DND-41 (cell line): Measurements from ENCODE around the gene FAM3D.
A peak's percentile ranks its signal among the peaks of the same experiment; 100 is the strongest.

Experiments
- ATAC-seq: fragments of 200-7000 bp; cut with Tn5 transposase; 3 replicates; pipeline ENCODE4 v1.9.1; 2021; ENCODE audit warnings: low read depth; ENCODE audit not compliant: insufficient read depth
- DNase-seq: peaks from one replicate; pipeline ENCODE4 v3.0.0-alpha.2; 2020
- H2AFZ ChIP-seq: 2 replicates; pipeline ENCODE4 v1.6.0; 2012; ENCODE audit warnings: low read depth, low read length
- H3K27ac ChIP-seq: 2 replicates; pipeline ENCODE4 v1.5.1; 2012; ENCODE audit warnings: low read length, inconsistent platforms
- H3K27me3 ChIP-seq: fragments of 200-600 bp; sonication (generic); 2 replicates; pipeline ENCODE4 v1.6.0; 2012; ENCODE audit warnings: low read length, mild to moderate bottlenecking, inconsistent platforms; ENCODE audit not compliant: insufficient read depth, poor library complexity
- H3K36me3 ChIP-seq: 2 replicates; pipeline ENCODE4 v1.5.1; 2012; ENCODE audit warnings: low read length, inconsistent platforms; ENCODE audit not compliant: insufficient read depth
- H3K4me1 ChIP-seq: 2 replicates; pipeline ENCODE4 v1.5.1; 2012; ENCODE audit warnings: mild to moderate bottlenecking, low read length; ENCODE audit not compliant: insufficient read depth
- H3K4me2 ChIP-seq: 2 replicates; pipeline ENCODE4 v1.6.0; 2012; ENCODE audit warnings: mild to moderate bottlenecking, moderate library complexity, low read length, inconsistent platforms; ENCODE audit not compliant: insufficient read depth
- H3K4me3 ChIP-seq, 2 experiments: fragments of 200-600 bp in 1 of 2; shearing (Covaris generic) in 1 of 2; 2 replicates each; pipeline ENCODE4 v1.5.1; 2012 to 2016; ENCODE audit warnings: inconsistent platforms in 2 of 2, low read length in 2 of 2, mild to moderate bottlenecking in 2 of 2, low read depth in 1 of 2, moderate library complexity in 1 of 2
- H3K79me2 ChIP-seq: 2 replicates; pipeline ENCODE4 v1.6.0; 2012; ENCODE audit warnings: low read length, inconsistent platforms; ENCODE audit not compliant: insufficient read depth
- H3K9ac ChIP-seq: 2 replicates; pipeline ENCODE4 v1.6.0; 2012; ENCODE audit warnings: low read depth, mild to moderate bottlenecking, inconsistent platforms, low read length, moderate library complexity
- H3K9me3 ChIP-seq: 2 replicates; pipeline ENCODE4 v1.5.1; 2012; ENCODE audit warnings: low read length, moderate library complexity, mild to moderate bottlenecking, inconsistent platforms; ENCODE audit not compliant: insufficient read depth, severe bottlenecking
- H4K20me1 ChIP-seq: 2 replicates; pipeline ENCODE4 v1.6.0; 2012; ENCODE audit warnings: low read length; ENCODE audit not compliant: insufficient read depth
- EZH2 ChIP-seq: IDR thresholded peaks from 3 replicates; pipeline ENCODE4 v1.6.1; 2012; ENCODE audit warnings: borderline replicate concordance, low read depth, mild to moderate bottlenecking, moderate library complexity, low read length, inconsistent platforms; ENCODE audit not compliant: severe bottlenecking
- TF ChIP-seq, protein P1 (sequence below): IDR thresholded peaks from 2 replicates; pipeline ENCODE4 v1.5.1; 2012; ENCODE audit warnings: borderline replicate concordance, low read length, moderate library complexity, mild to moderate bottlenecking; ENCODE audit not compliant: poor library complexity, severe bottlenecking; ENCODE audit errors: extremely low read depth

The FAM3D gene

DNA sequence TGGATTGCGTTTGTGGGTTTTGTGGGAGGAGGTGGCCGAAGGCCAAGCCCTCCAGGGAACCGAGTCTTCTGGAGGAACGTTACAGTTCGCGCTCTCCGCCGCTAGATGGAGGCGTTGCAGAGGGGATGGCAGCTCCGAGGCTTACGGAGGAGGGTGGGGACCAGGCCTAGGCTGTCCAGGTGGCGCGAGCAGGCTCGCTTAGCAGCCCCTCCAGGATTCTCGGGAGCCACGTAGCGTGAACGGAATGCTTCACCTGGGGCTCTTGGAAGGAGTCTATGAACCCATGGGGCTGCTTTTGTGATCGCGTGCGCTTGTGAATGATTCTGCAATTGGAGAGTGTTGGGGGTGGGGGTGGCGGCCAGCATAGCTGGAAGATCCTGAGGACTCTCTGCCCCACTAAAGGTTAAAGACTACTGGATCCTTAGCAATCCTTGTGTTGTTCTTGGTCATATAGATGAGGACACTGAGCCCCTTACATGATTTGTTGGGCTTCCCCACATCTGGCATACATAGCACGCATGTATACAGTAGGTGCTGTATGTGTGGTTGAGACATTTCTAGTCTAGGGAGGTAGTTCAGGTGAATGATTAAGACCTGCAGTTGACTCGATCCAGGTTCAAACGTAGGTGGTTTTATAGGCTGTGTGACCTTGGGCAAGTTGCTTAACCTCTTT lies 25.7 kb downstream of the FAM3D start:
- no peak overlapping the region for H3K9ac ChIP-seq
- no peaks in the 10 kb centered on the region; the same call in 1 of the 2 replicates for H4K20me1 ChIP-seq
- H3K4me1 ChIP-seq = no peaks in the 10 kb centered on the region
- H3K9me3 ChIP-seq = no peaks in the 10 kb centered on the region
- TF ChIP-seq, protein P1, sequence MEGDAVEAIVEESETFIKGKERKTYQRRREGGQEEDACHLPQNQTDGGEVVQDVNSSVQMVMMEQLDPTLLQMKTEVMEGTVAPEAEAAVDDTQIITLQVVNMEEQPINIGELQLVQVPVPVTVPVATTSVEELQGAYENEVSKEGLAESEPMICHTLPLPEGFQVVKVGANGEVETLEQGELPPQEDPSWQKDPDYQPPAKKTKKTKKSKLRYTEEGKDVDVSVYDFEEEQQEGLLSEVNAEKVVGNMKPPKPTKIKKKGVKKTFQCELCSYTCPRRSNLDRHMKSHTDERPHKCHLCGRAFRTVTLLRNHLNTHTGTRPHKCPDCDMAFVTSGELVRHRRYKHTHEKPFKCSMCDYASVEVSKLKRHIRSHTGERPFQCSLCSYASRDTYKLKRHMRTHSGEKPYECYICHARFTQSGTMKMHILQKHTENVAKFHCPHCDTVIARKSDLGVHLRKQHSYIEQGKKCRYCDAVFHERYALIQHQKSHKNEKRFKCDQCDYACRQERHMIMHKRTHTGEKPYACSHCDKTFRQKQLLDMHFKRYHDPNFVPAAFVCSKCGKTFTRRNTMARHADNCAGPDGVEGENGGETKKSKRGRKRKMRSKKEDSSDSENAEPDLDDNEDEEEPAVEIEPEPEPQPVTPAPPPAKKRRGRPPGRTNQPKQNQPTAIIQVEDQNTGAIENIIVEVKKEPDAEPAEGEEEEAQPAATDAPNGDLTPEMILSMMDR = peak; percentile 95
- no peak for TF ChIP-seq EZH2
- peaks cover 7% of the 10 kb centered on the region for H3K27me3 ChIP-seq
- H3K36me3 ChIP-seq = no peaks in the 10 kb centered on the region
- H3K27ac ChIP-seq = no peak overlapping the region
- H3K4me3 ChIP-seq = no peak overlapping the region
- no peaks in the 10 kb centered on the region for H3K79me2 ChIP-seq
- H2AFZ ChIP-seq = no peak overlapping the region
- peak; percentile 95 for ATAC-seq
- no peak overlapping the region for H3K4me2 ChIP-seq
- DNase-seq = peak; percentile 64

DNA sequence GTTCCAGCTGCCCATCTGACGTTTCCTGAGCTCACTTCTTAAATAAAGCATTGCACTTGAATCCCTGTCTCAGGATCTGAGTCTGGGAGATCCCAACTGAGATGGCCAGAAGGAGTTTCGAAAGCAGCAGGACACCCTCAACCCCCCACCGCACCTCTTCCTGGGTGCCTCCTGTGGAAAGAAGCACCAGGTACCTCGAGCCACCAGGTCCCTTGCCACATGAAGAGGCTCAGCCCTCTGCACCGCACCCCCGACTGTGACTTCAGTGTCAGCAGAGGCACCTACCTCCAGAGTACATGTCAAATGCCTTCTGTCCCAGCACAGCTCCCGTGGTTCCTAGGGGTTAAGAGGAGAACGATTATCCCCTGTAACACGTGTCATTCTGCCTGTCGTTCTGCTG lies 26.7 kb downstream of the FAM3D start:
- Histone ChIP-seq H3K79me2 (no peaks in the 10 kb centered on the region), H3K27me3 (peaks cover 7% of the 10 kb centered on the region), H3K9ac (no peak overlapping the region), H3K36me3 (no peaks in the 10 kb centered on the region), H3K9me3 (no peaks in the 10 kb centered on the region), H3K27ac (no peak overlapping the region), H3K4me1 (no peaks in the 10 kb centered on the region), H3K4me2 (no peak overlapping the region), H2AFZ (no peak overlapping the region), H3K4me3 (no peak overlapping the region), H4K20me1 (no peaks in the 10 kb centered on the region; the same call in 1 of the 2 replicates)
- TF ChIP-seq, protein P1 = no peak
- TF ChIP-seq EZH2 = no peak
- DNase-seq (no peak), ATAC-seq (no peak)

DNA sequence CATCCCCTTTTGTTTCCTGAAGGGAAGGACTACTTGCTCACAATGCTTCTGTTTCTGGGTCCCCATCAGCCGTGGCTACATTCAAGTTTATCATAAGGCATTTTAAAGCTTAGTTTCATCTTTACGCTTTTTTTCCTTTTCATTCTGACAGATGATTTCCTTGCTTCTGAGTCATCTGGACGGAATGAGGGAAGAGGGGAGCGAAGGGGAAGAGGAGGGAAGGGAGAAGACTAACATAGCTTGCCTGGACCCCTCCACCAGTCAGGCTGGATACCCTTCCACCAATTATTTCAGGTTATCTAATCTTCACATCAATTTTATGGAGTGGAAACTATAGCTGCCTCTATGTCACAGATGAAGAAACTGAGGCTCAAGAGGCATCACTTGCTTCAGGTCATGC lies 27.6 kb downstream of the FAM3D start:
- no peaks in the 10 kb centered on the region for H3K9me3 ChIP-seq
- no peak for DNase-seq
- no peak overlapping the region for H3K4me2 ChIP-seq
- H3K36me3 ChIP-seq = no peaks in the 10 kb centered on the region
- H4K20me1 ChIP-seq = no peaks in the 10 kb centered on the region; the same call in 1 of the 2 replicates
- H3K27me3 ChIP-seq = peaks cover 7% of the 10 kb centered on the region
- H3K27ac ChIP-seq = no peak overlapping the region
- H3K4me1 ChIP-seq = no peaks in the 10 kb centered on the region
- no peak overlapping the region for H2AFZ ChIP-seq
- no peak overlapping the region for H3K4me3 ChIP-seq
- no peak overlapping the region for H3K9ac ChIP-seq
- TF ChIP-seq, protein P1 = no peak
- TF ChIP-seq EZH2 = no peak
- no peaks in the 10 kb centered on the region for H3K79me2 ChIP-seq
- no peak for ATAC-seq
